Pancreas (tissue), 10 donors: ENCODE data around the gene FARP2. TPM values are rescaled to one million over a fixed set of nuclear protein-coding genes. Genes with fewer than 3 reads are reported as not detected.

Experiments used
- ATAC-seq, 4 donors: fragments of 200-7000 bp; cut with Tn5 transposase; one replicate each; pipeline versions ENCODE4 v1.8.0 to v1.9.1; 2020; ENCODE audit warnings: mild to moderate bottlenecking in 4 of 4, moderate library complexity in 4 of 4
- DNase-seq, 6 donors: peaks; one replicate each; pipeline ENCODE4 v3.0.0-alpha.2; 2020
- FAIRE-seq: peaks from 2 replicates; lab custom pipeline; 2012; peaks lifted over from hg19 to GRCh38; lab: Jason Lieb, UNC
- H3K27ac ChIP-seq, 4 donors: fragments of 200-600 bp; sonication (generic); 1 replicate in 3 of 4; 2 replicates in 1 of 4; pipeline versions ENCODE4 v1.5.0 to v1.8.0; 2020
- H3K27me3 ChIP-seq, 4 donors: fragments of 200-600 bp; one replicate each; pipeline ENCODE4 v1.8.0; 2021
- H3K36me3 ChIP-seq, 3 donors: fragments of 200-600 bp; sonication (generic) in 1 of 3; one replicate each; pipeline versions ENCODE4 v1.5.0 to v1.8.0; 2020 to 2021
- H3K4me1 ChIP-seq, 3 donors: fragments of 200-600 bp; one replicate each; pipeline ENCODE4 v1.8.0; 2021
- H3K4me3 ChIP-seq, 4 donors: fragments of 200-600 bp; sonication (generic) in 2 of 4; one replicate each; pipeline versions ENCODE4 v1.5.0 to v1.8.0; 2020 to 2021
- H3K9me3 ChIP-seq, 4 donors: fragments of 200-600 bp; one replicate each; pipeline ENCODE4 v1.8.0; 2021
- WGBS, 2 donors: extraction: QIAGEN DNeasy Blood & Tissue Kit; methylation state at CpG; one replicate each; pipeline ENCODE4 v1.1.7; 2013; 5-methylcytosine and 5-hydroxymethylcytosine counted together
- intact Hi-C, 3 donors: fragments of 100-400 bp; cut with DNase I; formaldehyde crosslinking; loops; one replicate each; pipeline versions ENCODE4 v1.11.1 to v1.14.2; 2022
- polyA plus RNA-seq, 2 donors: library from polyadenylated mRNA; stranded (reverse); fragments of 200-250 nt; gene quantifications; one replicate each; pipeline ENCODE4 v1.2.3, GENCODE V29; 2013
- total RNA-seq, 6 donors: library from RNA; stranded (reverse); fragmentation: NEBNext Ultra II Directional in 4 of 6; extraction: Animal tissue kit (Norgen Biotek cat#: 25700) in 4 of 6; gene quantifications; one replicate each; pipeline versions ENCODE4 v1.2.1 to v1.2.4, GENCODE V29; 2021 to 2023
- TF ChIP-seq, protein P1 (sequence below), 4 donors: fragments of 200-600 bp; sonication (generic) in 3 of 4; IDR thresholded peaks; one replicate each; pipeline versions ENCODE4 v1.5.0 to v1.8.0; 2021; ENCODE audit warnings: antibody characterized with exemption in 4 of 4
- donor health status: healthy with polysubstance abuse.
- donor health status: DM: no; HTN: no; CAD: no; lungs with moderate emphysema.
- donor health status: DM: no; HTN: no; CAD: no.
- donor health status: control.
- donor health status: control.
- donor health status: Bipolar disorder and iron deficiency.
- donor health status: DM: yes; HTN: yes; CAD: no.
- donor health status: DM: no; HTN: no; CAD: no.
- donor health status: DM: no; HTN: no; CAD: no.
- donor health status: DM: yes; HTN: yes; CAD: no.

FARP2 gene
- total and polyA plus RNA-seq, 8 donors, result 16.9 to 44.9 (median 25.8) TPM

DNA sequence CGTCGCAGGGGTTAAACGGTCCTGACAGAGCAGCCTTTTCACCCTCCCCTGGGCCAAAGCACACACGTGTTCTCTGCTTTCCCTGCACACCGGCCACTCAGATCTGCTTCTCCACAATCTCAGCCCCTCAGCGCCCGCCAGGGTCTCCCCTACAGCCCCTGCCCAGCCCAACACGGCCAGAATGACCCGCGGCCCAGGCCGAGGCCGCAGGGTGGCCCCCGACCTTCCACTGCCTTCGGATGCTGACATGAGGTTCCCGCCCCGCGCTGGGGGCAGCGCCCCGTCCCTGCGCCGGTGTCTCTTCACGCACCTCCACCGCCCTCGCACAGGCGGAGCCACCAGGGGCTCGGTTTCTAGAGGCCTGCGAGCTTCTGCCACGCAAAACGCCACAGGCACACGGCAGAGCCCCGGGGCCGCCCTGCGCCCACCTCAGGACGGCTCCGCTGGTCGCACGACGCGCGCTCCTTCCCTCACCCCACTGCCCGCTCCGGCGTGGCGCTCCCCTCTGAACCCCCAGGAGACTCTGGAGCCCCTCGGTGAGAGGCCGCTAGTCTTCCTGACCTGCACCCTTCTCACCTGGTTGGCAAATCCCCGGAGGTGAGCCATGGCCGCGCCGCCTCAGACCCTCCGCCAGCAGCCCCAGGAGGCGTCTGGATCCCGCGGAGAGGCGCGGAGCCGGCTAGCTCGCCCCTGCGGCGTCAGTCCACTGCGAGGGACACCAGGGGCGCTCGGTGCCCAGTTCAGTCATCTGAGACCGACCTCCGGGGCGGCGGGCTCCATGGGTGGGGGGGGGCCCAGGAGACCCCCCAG, 151.6 kb downstream of the FARP2 start:
- H3K36me3 ChIP-seq, result no peaks in the 10 kb centered on the region
- TF ChIP-seq, protein P1, sequence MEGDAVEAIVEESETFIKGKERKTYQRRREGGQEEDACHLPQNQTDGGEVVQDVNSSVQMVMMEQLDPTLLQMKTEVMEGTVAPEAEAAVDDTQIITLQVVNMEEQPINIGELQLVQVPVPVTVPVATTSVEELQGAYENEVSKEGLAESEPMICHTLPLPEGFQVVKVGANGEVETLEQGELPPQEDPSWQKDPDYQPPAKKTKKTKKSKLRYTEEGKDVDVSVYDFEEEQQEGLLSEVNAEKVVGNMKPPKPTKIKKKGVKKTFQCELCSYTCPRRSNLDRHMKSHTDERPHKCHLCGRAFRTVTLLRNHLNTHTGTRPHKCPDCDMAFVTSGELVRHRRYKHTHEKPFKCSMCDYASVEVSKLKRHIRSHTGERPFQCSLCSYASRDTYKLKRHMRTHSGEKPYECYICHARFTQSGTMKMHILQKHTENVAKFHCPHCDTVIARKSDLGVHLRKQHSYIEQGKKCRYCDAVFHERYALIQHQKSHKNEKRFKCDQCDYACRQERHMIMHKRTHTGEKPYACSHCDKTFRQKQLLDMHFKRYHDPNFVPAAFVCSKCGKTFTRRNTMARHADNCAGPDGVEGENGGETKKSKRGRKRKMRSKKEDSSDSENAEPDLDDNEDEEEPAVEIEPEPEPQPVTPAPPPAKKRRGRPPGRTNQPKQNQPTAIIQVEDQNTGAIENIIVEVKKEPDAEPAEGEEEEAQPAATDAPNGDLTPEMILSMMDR (IDR thresholded peaks at IDR 0.05), result no peak
- peaks cover 14 to 30% (median 22%) of the 10 kb centered on the region in 3 donors for H3K4me1 ChIP-seq
- intact Hi-C loops, result no loop called here
- peak in 5 of 6 donors; percentile 56 to 89 (median 70) for DNase-seq
- H3K9me3 ChIP-seq, result no peaks in the 10 kb centered on the region
- peak; percentile 20 to 55 (median 43) for ATAC-seq
- WGBS, 2 donors, result 1% methylated on average over 58 to 67 of the region's 67 CpGs
- FAIRE-seq, result no peak
- peak overlapping the region; percentile 60 to 94 (median 74) for H3K4me3 ChIP-seq
- H3K27me3 ChIP-seq, result no peaks in the 10 kb centered on the region
- peak overlapping the region; percentile 65 to 91 (median 76) for H3K27ac ChIP-seq

DNA sequence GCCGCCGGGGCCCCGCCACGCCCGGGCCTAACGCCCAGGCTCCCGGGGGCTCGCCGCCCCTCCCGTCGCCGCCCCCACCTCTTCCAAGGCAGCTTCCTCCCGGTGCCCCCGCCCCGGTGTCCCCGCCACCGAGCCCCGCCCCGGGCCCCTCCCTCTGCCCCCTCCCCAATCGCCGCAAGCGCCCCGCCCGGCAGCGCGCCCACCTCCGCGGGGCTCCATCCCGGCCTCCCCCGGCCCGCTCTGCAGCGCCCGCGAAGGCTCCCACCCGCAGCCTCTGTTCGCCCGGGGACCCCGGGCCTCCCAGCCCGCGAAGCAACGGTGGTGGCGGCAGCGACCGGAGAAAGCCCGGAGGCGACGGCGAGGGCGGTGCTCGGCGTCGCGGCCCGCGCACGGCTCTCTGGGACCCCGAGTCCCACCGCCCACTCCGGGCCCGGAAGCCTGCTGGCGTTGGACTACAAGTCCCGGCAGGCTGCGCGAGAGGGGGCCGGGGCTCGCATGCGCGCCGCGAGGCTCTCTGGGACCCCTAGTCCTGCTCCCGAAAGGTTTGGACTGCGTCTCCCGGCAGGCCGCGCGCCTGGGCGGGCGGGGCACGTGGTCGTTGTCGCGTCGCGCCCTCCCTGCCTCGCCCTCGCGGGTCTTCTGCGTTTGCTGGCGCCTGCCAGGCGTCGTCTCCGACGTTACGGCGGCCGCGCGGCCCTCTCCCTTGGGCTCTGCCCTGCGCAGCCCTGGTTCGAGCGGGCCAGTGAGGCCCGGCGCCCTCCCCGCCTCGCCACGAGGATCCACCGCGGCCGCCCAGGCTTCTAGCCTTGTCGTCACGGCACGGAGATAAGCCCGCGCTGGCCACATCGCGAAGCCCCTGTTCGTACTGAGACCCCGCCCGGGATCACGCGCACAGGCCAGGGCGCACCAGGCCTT, 152.4 kb downstream of the FARP2 start, which contains the start of gene STK25:
Gene STK25, minus strand, starts transcription at position 345 of the 915 bp plus-strand sequence. CDS start 549 bp downstream, outside the sequence.
- Histone ChIP-seq H3K4me1 (peaks cover 14 to 30% (median 22%) of the 10 kb centered on the region in 3 donors), H3K4me3 (peak within 1 kb of the TSS; percentile 60 to 94 (median 74)), H3K36me3 (no peaks in the 10 kb centered on the region), H3K27ac (peak within 1 kb of the TSS; percentile 65 to 91 (median 76)), H3K9me3 (no peaks in the 10 kb centered on the region), H3K27me3 (no peaks in the 10 kb centered on the region)
- intact Hi-C loops, result no loop called here
- DNase-seq (peak; percentile 96 to 100 (median 98)), ATAC-seq (peak; percentile 89 to 96 (median 93)), FAIRE-seq (no peak)
- 1% methylated on average over 69 to 120 of the region's 122 CpGs for WGBS, 2 donors
- TF ChIP-seq, protein P1 (IDR thresholded peaks at IDR 0.05), result no peak

DNA sequence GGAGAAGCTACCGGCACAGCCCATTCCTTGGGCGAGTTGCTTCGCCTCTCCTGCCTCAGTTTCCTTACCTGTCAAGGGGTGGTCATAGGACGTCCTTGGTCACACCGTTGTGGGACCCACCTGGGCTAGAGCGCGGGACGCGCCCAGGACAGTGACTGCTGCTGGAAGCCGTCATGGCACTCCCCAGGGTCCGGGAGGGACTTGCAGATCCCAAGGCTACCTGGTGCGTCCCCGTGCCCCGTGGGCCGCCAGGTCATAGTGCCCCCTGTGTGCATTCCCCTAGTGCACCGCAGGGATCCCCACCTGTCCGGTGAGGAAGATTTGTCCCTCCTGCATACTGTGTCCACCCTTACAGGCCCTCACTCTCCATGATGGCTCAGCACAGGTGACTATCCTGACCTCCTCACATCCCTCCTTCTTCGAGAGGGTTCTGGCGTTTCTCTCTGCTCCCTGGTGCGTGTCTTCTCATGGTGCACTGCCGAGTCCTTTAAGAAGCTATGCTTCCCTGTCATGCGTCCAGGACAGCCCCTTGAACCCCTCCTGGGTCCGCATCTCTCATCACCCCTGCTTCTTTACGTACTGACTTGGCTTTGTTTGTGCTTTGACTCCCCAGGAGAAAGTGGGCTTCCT, 153.2 kb downstream of the FARP2 start:
- Histone ChIP-seq H3K27me3 (no peaks in the 10 kb centered on the region), H3K4me3 (peak overlapping the region; percentile 60 to 94 (median 74)), H3K4me1 (peaks cover 14 to 30% (median 22%) of the 10 kb centered on the region in 3 donors), H3K9me3 (no peaks in the 10 kb centered on the region), H3K27ac (peak overlapping the region; percentile 65 to 91 (median 76)), H3K36me3 (no peaks in the 10 kb centered on the region)
- DNase-seq (peak in 3 of 6 donors; percentile 38 to 81 (median 56)), ATAC-seq (no peak), FAIRE-seq (no peak)
- intact Hi-C loops, result no loop called here
- WGBS, 2 donors, result 21 to 24% methylated on average over 24 of the region's 24 CpGs
- TF ChIP-seq, protein P1 (IDR thresholded peaks at IDR 0.05), result no peak

DNA sequence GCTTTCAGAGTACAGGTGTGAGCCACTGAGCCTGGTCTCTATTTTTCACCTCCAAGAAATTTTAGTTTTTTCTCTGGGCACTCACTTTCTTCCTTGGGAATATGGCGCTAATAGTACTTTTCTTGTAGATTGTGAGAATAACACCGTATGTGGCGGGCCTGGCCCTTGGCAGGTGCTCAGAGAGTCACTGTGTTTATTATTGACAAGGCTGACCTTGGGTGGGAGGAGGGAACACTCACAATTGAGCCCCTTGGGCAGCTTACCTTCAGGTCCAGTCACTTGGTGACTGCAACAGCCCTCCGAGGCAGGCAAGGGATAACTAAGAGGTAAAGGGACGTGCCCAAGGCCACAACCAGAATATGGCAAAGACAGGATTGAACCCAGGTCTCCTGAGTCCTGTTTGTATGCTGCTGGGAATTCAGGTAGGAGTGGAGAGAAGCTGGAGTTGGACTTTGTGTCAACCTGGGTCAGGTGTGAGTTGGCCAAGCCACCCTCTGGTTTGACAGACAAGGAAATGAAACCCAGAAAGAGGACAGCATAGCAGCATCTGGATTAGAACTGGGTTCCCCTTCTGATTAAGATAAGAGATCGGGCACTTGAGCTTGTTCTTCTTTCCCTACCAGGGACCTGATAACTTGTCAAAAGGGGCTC, 155.1 kb downstream of the FARP2 start:
- H3K4me3 ChIP-seq, result no peak overlapping the region
- FAIRE-seq (no peak), DNase-seq (peak in 5 of 6 donors; percentile 64 to 78 (median 77)), ATAC-seq (peak in 3 of 4 donors; percentile 28 to 55 (median 34))
- no peaks in the 10 kb centered on the region for H3K9me3 ChIP-seq
- WGBS, 2 donors, result 34 to 43% methylated on average over 6 of the region's 6 CpGs
- intact Hi-C loops, result no loop called here
- H3K4me1 ChIP-seq, result peaks cover 14 to 29% (median 22%) of the 10 kb centered on the region in 3 donors
- peak overlapping the region; percentile 40 to 91 (median 68) for H3K27ac ChIP-seq
- no peaks in the 10 kb centered on the region for H3K36me3 ChIP-seq
- TF ChIP-seq, protein P1 (IDR thresholded peaks at IDR 0.05), result no peak
- H3K27me3 ChIP-seq, result no peaks in the 10 kb centered on the region
